HepG2 (cell line): ENCODE results near the gene PKD1L1. TPM values are rescaled to one million over a fixed set of nuclear protein-coding genes. Genes with fewer than 3 reads are reported as not detected.

ENCODE experiments used
- ADNP ChIP-seq: sonication (generic); formaldehyde crosslinking; IDR thresholded peaks from 2 replicates; pipeline ENCODE4 v1.4.0; 2020; ENCODE audit warnings: missing genetic modification reagents
- ATAD3A ChIP-seq: sonication (generic); formaldehyde crosslinking; IDR thresholded peaks from 2 replicates; pipeline ENCODE4 v1.4.0; 2020; ENCODE audit warnings: missing genetic modification reagents
- GATAD2A ChIP-seq: IDR thresholded peaks from 2 replicates; pipeline ENCODE4 v1.6.1; 2016
- MAZ ChIP-seq, 2 experiments: sonication (generic) in 1 of 2; formaldehyde crosslinking in 1 of 2; IDR thresholded peaks; 2 replicates each; pipeline versions ENCODE4 v1.5.0 to v1.6.1; 2012 to 2020; ENCODE audit warnings: low read depth in 2 of 2, mild to moderate bottlenecking in 2 of 2, borderline replicate concordance in 1 of 2, improper control_type of control experiment in 1 of 2, low read length in 1 of 2, missing genetic modification reagents in 1 of 2, moderate library complexity in 1 of 2
- MBD4 ChIP-seq: IDR thresholded peaks from 2 replicates; pipeline ENCODE4 v1.6.1; 2012; ENCODE audit warnings: low read length, inconsistent platforms, borderline replicate concordance
- SIN3B ChIP-seq: fragments of 150-350 bp; IDR thresholded peaks from 2 replicates; pipeline ENCODE4 v1.6.1; 2014; ENCODE audit warnings: low read length
- ZBTB7A ChIP-seq: sonication (generic); formaldehyde crosslinking; IDR thresholded peaks from 2 replicates; pipeline ENCODE4 v1.8.0; 2022; ENCODE audit warnings: mild to moderate bottlenecking, missing genetic modification reagents
- ZNF709 ChIP-seq: sonication (generic); formaldehyde crosslinking; IDR thresholded peaks from 2 replicates; pipeline ENCODE4 v1.5.0; 2020; ENCODE audit warnings: mild to moderate bottlenecking, missing genetic modification reagents
- ZSCAN25 ChIP-seq: sonication (generic); formaldehyde crosslinking; IDR thresholded peaks from 2 replicates; pipeline ENCODE4 v1.8.0; 2022; ENCODE audit warnings: mild to moderate bottlenecking, missing genetic modification reagents
- polyA plus RNA-seq, 8 experiments: library from polyadenylated mRNA; depleted of rRNA in 3 of 8; stranded (reverse) in 7 of 8; unstranded in 1 of 8; fragments of >200 nt; fragmentation: Illumina TruSeq in 4 of 8; extraction: Trizol in 4 of 8; gene quantifications; 2 replicates each; pipeline versions ENCODE4 v1.2.1 to v1.2.3, GENCODE V29; 2011 to 2016; ENCODE audit warnings: low read depth in 4 of 8, missing spikeins in 1 of 8, mixed read lengths in 1 of 8; ENCODE audit not compliant: insufficient read depth in 1 of 8
- total RNA-seq, 5 experiments: library from RNA; depleted of rRNA; stranded (reverse); fragments of >200 nt; fragmentation: Illumina TruSeq; extraction: Trizol; gene quantifications; 2 replicates each; pipeline ENCODE4 v1.2.3, GENCODE V29; 2016; ENCODE audit warnings: low read depth in 1 of 5
- TF ChIP-seq, protein P1 (sequence below): sonication (generic); formaldehyde crosslinking; IDR thresholded peaks from 2 replicates; pipeline ENCODE4 v1.4.0; 2020; ENCODE audit warnings: missing genetic modification reagents
- TF ChIP-seq, protein P2 (sequence below): sonication (generic); formaldehyde crosslinking; IDR thresholded peaks from 2 replicates; pipeline ENCODE4 v1.5.0; 2020; ENCODE audit warnings: missing genetic modification reagents
- TF ChIP-seq, protein P3 (sequence below): sonication (generic); formaldehyde crosslinking; IDR thresholded peaks from 2 replicates; pipeline ENCODE4 v1.5.1; 2020; ENCODE audit warnings: mild to moderate bottlenecking, missing genetic modification reagents, moderate library complexity
- TF ChIP-seq, protein P4 (sequence below): sonication (generic); formaldehyde crosslinking; IDR thresholded peaks from 2 replicates; pipeline ENCODE4 v1.5.0; 2020; ENCODE audit warnings: mild to moderate bottlenecking, missing genetic modification reagents

Gene PKD1L1
- total and polyA plus RNA-seq, 2 of the 13 experiments (the other 11 are each of a cell fraction or from before 2014, with no cell fraction given): 0.01 TPM; not detected in 1

DNA sequence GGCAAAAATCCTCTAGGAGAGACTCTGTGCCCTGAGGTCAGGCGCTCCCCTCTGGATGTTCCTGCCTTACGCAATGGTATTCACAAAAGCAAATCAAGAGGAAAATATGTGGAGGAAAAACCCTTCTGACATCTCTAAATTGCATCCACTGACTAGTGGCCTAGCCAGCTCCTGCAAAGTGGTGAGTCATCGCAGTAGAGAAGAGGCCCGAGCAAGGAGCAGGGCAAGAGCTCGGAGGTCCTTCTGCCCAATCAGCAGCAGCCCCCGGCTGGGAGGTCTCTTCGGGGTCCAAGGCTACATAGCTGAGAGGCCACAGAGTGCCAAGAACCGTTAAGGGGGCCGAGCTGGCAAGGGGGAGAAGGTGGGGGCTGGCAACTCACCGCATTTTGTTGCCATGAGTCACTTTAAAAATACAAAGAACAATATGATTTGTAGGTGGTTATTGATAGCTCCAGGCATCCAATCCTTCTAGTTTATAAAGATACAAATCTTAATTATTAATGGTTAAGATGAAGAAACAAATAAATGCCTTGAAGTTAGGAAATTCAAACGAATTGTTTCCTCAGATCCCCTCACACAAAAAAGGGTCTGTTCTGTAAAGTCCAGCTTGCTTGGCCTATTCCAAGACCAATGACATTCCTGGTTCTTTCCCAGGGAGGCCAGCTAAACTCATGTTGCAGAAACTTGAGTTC is 161.6 kb downstream of the PKD1L1 start (continued):
- TF ChIP-seq ATAD3A (CRISPR knock-in tag): no peak
- peak; percentile 79 for TF ChIP-seq GATAD2A (CRISPR knock-in tag)
- peak; percentile 84 for TF ChIP-seq MAZ (IDR thresholded peaks at IDR 0.05; ENCODE audit: borderline replicate concordance, low read depth, low read length)
- TF ChIP-seq MAZ (CRISPR knock-in tag; IDR thresholded peaks at IDR 0.05; ENCODE audit: low read depth): no peak
- TF ChIP-seq, protein P1, sequence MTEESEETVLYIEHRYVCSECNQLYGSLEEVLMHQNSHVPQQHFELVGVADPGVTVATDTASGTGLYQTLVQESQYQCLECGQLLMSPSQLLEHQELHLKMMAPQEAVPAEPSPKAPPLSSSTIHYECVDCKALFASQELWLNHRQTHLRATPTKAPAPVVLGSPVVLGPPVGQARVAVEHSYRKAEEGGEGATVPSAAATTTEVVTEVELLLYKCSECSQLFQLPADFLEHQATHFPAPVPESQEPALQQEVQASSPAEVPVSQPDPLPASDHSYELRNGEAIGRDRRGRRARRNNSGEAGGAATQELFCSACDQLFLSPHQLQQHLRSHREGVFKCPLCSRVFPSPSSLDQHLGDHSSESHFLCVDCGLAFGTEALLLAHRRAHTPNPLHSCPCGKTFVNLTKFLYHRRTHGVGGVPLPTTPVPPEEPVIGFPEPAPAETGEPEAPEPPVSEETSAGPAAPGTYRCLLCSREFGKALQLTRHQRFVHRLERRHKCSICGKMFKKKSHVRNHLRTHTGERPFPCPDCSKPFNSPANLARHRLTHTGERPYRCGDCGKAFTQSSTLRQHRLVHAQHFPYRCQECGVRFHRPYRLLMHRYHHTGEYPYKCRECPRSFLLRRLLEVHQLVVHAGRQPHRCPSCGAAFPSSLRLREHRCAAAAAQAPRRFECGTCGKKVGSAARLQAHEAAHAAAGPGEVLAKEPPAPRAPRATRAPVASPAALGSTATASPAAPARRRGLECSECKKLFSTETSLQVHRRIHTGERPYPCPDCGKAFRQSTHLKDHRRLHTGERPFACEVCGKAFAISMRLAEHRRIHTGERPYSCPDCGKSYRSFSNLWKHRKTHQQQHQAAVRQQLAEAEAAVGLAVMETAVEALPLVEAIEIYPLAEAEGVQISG (CRISPR knock-in tag): peak; percentile 31; the same call in 1 of the 2 replicates
- TF ChIP-seq, protein P2, sequence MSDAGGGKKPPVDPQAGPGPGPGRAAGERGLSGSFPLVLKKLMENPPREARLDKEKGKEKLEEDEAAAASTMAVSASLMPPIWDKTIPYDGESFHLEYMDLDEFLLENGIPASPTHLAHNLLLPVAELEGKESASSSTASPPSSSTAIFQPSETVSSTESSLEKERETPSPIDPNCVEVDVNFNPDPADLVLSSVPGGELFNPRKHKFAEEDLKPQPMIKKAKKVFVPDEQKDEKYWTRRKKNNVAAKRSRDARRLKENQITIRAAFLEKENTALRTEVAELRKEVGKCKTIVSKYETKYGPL (CRISPR knock-in tag): no peak
- no peak; the same call in 1 of the 2 replicates for TF ChIP-seq MBD4
- TF ChIP-seq, protein P3, sequence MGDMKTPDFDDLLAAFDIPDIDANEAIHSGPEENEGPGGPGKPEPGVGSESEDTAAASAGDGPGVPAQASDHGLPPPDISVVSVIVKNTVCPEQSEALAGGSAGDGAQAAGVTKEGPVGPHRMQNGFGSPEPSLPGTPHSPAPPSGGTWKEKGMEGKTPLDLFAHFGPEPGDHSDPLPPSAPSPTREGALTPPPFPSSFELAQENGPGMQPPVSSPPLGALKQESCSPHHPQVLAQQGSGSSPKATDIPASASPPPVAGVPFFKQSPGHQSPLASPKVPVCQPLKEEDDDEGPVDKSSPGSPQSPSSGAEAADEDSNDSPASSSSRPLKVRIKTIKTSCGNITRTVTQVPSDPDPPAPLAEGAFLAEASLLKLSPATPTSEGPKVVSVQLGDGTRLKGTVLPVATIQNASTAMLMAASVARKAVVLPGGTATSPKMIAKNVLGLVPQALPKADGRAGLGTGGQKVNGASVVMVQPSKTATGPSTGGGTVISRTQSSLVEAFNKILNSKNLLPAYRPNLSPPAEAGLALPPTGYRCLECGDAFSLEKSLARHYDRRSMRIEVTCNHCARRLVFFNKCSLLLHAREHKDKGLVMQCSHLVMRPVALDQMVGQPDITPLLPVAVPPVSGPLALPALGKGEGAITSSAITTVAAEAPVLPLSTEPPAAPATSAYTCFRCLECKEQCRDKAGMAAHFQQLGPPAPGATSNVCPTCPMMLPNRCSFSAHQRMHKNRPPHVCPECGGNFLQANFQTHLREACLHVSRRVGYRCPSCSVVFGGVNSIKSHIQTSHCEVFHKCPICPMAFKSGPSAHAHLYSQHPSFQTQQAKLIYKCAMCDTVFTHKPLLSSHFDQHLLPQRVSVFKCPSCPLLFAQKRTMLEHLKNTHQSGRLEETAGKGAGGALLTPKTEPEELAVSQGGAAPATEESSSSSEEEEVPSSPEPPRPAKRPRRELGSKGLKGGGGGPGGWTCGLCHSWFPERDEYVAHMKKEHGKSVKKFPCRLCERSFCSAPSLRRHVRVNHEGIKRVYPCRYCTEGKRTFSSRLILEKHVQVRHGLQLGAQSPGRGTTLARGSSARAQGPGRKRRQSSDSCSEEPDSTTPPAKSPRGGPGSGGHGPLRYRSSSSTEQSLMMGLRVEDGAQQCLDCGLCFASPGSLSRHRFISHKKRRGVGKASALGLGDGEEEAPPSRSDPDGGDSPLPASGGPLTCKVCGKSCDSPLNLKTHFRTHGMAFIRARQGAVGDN (CRISPR knock-in tag): peak; percentile 91
- no peak for TF ChIP-seq ZSCAN25 (CRISPR knock-in tag)
- TF ChIP-seq ADNP (CRISPR knock-in tag): no peak
- no peak for TF ChIP-seq ZBTB7A (CRISPR knock-in tag)
- TF ChIP-seq, protein P4, sequence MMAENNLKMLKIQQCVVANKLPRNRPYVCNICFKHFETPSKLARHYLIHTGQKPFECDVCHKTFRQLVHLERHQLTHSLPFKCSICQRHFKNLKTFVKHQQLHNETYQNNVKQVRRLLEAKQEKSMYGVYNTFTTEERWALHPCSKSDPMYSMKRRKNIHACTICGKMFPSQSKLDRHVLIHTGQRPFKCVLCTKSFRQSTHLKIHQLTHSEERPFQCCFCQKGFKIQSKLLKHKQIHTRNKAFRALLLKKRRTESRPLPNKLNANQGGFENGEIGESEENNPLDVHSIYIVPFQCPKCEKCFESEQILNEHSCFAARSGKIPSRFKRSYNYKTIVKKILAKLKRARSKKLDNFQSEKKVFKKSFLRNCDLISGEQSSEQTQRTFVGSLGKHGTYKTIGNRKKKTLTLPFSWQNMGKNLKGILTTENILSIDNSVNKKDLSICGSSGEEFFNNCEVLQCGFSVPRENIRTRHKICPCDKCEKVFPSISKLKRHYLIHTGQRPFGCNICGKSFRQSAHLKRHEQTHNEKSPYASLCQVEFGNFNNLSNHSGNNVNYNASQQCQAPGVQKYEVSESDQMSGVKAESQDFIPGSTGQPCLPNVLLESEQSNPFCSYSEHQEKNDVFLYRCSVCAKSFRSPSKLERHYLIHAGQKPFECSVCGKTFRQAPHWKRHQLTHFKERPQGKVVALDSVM (CRISPR knock-in tag): no peak
- no peak for TF ChIP-seq SIN3B
- no peak for TF ChIP-seq ZNF709 (CRISPR knock-in tag)
- TF ChIP-seq, all 625 proteins: peak for 167
